ENCODE results near the gene CAMKV. TPM values are rescaled to one million over a fixed set of nuclear protein-coding genes. Genes with fewer than 3 reads are reported as not detected.

CAMKV gene
- total RNA-seq, 4 donors from 2014 or later: 0.19 TPM; not detected in 3

DNA sequence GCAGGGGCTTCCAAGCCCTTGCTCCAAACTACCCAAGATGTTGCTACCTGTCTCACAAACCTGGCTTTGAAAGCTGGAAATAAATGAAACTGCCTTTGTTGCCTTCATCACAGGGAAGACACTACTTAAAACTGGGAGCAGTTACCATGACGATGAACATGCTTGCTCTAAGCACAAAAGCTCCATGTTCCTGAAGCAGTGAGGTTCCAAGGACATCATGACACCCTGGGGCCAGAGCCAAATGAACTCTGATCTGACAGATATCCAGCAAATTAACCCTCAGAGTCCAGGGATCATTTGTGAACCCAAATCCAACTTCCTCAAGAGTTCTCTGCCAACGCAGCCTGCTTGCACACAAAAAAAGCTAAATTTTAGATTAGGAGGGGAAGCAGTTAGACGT, 24.0 kb downstream of the CAMKV start:
- H3K27ac ChIP-seq: no peak overlapping the region
- H3K36me3 ChIP-seq: peaks cover 0 to 44% (median 0%) of the 10 kb centered on the region in 3 donors
- DNase-seq: no peak
- H3K4me1 ChIP-seq: peaks cover 0 to 3% (median 0%) of the 10 kb centered on the region in 3 donors
- TF ChIP-seq, protein P1, sequence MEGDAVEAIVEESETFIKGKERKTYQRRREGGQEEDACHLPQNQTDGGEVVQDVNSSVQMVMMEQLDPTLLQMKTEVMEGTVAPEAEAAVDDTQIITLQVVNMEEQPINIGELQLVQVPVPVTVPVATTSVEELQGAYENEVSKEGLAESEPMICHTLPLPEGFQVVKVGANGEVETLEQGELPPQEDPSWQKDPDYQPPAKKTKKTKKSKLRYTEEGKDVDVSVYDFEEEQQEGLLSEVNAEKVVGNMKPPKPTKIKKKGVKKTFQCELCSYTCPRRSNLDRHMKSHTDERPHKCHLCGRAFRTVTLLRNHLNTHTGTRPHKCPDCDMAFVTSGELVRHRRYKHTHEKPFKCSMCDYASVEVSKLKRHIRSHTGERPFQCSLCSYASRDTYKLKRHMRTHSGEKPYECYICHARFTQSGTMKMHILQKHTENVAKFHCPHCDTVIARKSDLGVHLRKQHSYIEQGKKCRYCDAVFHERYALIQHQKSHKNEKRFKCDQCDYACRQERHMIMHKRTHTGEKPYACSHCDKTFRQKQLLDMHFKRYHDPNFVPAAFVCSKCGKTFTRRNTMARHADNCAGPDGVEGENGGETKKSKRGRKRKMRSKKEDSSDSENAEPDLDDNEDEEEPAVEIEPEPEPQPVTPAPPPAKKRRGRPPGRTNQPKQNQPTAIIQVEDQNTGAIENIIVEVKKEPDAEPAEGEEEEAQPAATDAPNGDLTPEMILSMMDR (IDR thresholded peaks at IDR 0.05): no peak
- no peak for TF ChIP-seq POLR2A (IDR thresholded peaks at IDR 0.05)
- no peaks in the 10 kb centered on the region for H3K9me3 ChIP-seq
- intact Hi-C loops (cut with DNase I): loop anchor here (10.0 kb wide), 1 partner anchor 141 kb away; no protein-coding TSS in a partner anchor
- H3K4me3 ChIP-seq: no peak overlapping the region
- 82 to 87% methylated on average over 2 to 3 of the region's 3 CpGs for WGBS, 2 donors
- no peaks in the 10 kb centered on the region for H3K27me3 ChIP-seq

DNA sequence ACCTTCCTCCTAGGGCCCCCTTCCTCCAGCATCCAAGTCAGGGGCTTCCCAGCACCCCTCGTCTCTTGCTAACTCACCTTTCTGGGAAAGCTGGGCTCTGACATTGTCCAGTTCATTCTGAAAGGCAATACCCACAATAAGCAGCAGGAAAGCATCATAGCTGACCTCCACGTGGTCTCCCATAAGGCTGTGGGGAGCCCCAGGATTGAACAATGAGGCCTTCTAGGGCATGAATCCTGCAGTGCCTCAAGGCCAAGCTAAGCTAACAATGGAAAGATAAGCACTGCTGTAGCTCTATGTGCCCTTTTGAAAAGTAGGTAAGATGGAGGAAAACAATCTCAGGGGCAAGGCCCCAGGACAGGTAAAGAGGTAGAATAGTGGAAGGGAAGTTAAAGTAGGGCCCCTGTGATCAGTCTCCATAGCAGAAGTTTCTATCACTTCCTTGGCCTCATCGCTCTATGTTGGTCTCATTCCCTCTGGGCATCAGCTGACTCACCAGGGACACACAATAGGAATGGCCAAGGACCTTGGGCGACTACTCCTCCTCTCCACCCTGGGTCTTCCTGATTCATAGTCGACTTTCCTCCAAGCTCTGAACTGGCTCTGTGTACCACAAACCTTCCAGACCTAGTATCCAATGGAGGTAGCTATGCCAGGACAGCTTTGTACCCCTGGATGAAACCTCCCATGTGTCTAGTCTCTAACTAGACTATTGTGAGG, 25.1 kb downstream of the CAMKV start:
- Histone ChIP-seq H3K9me3 (no peaks in the 10 kb centered on the region), H3K36me3 (peaks cover 0 to 44% (median 0%) of the 10 kb centered on the region in 3 donors), H3K27ac (no peak overlapping the region), H3K4me3 (no peak overlapping the region), H3K4me1 (peaks cover 0 to 14% (median 3%) of the 10 kb centered on the region in 3 donors), H3K27me3 (no peaks in the 10 kb centered on the region)
- DNase-seq: no peak
- intact Hi-C loops (cut with DNase I): loop anchor here (10.0 kb wide), 1 partner anchor 140 kb away; no protein-coding TSS in a partner anchor
- TF ChIP-seq, protein P1 (IDR thresholded peaks at IDR 0.05): no peak
- TF ChIP-seq POLR2A (IDR thresholded peaks at IDR 0.05): no peak
- WGBS, 2 donors: 67 to 70% methylated on average over 4 of the region's 5 CpGs

DNA sequence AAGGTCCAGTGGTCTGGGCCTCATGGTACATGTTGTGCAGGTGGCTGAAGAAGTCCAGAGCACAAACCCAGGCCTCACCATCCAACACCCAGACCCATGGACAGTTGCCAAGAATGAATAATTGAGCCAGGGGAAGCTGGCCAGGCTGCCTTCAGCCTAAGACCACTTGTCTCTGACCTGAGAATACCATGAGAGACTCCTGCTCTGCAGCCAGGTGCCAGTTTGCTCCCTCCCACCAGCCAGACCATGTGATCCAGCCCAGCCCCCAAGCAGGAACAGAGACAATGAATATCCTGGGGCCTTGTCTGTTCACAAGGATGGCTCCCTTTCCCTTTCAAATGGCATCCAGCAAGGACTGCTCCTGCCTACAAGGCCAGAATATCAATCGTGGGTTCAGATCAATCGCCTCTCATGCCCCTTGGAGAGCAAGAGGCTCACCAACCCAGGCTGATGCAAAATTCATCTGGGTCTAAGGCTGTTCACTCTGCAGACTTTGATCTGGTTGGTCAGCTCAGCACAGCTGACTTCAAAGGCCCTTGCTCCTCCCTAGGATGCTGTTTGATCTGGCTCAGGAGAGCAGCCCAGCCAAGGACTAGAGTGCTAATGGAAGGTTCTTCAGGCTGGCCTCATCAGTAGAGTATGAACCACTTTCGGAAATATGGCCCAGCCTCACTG, 26.7 kb downstream of the CAMKV start:
- WGBS, 2 donors: no CpG with 5 or more reads among the region's 3 CpGs
- intact Hi-C loops (cut with DNase I): loop anchor here (10.0 kb wide), 1 partner anchor 138 kb away; no protein-coding TSS in a partner anchor
- TF ChIP-seq, protein P1 (IDR thresholded peaks at IDR 0.05): no peak
- no peak for TF ChIP-seq POLR2A (IDR thresholded peaks at IDR 0.05)

DNA sequence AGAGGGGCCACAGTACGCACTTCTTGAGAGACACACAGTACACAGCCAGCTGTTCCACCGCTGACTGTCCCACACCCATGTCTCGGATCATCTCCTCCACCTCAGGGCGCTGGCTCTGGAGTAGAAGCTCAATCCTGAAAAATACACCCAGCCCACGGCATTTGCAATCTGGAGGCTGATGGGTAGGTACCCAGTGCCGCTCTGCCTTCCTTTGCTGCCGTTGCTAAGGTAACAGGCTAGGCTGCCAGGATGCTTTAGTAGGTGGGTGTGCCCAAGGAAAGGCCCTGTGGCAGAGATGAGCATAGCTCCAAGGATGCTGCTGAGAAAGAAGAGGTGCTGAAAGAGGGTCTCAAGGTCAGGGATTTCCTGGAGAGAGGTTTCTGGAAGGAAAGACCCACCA, 27.9 kb downstream of the CAMKV start:
- DNase-seq: no peak
- H3K4me3 ChIP-seq: no peak overlapping the region
- no peaks in the 10 kb centered on the region for H3K9me3 ChIP-seq
- intact Hi-C loops (cut with DNase I): loop anchor here (10.0 kb wide), 1 partner anchor 137 kb away; no protein-coding TSS in a partner anchor
- WGBS, 2 donors: 84 to 100% methylated on average over 1 to 6 of the region's 7 CpGs
- H3K4me1 ChIP-seq: peaks cover 0 to 24% (median 7%) of the 10 kb centered on the region in 3 donors
- no peak overlapping the region for H3K27ac ChIP-seq
- H3K27me3 ChIP-seq: no peaks in the 10 kb centered on the region
- TF ChIP-seq, protein P1 (IDR thresholded peaks at IDR 0.05): no peak
- TF ChIP-seq POLR2A (IDR thresholded peaks at IDR 0.05): no peak
- H3K36me3 ChIP-seq: peaks cover 0 to 36% (median 0%) of the 10 kb centered on the region in 3 donors

More for the DNA sequence above, 26.7 kb downstream of the CAMKV start:
- Histone ChIP-seq H3K36me3 (peaks cover 0 to 44% (median 0%) of the 10 kb centered on the region in 3 donors), H3K27ac (no peak overlapping the region), H3K27me3 (no peaks in the 10 kb centered on the region), H3K9me3 (no peaks in the 10 kb centered on the region), H3K4me1 (peaks cover 0 to 24% (median 7%) of the 10 kb centered on the region in 3 donors), H3K4me3 (no peak overlapping the region)
- no peak for DNase-seq
